T-helper 9 cell (primary cell): ENCODE results near the gene SH2D1A.
"Not testable (repeated sequence)": the region's sequence is repeated elsewhere in the genome, so short reads cannot be mapped to it uniquely, and the experiment has no call there.

ENCODE experiments used
- DNase-seq: peaks from one replicate; pipeline ENCODE4 v3.0.0-alpha.2; 2020
- total RNA-seq, 2 donors: gene quantifications; one replicate each; lab custom pipeline; 2026; lab: John Stamatoyannopoulos, UW

Gene SH2D1A
- 59.6 to 86.4 reads per million in 2 donors for total RNA-seq

DNA sequence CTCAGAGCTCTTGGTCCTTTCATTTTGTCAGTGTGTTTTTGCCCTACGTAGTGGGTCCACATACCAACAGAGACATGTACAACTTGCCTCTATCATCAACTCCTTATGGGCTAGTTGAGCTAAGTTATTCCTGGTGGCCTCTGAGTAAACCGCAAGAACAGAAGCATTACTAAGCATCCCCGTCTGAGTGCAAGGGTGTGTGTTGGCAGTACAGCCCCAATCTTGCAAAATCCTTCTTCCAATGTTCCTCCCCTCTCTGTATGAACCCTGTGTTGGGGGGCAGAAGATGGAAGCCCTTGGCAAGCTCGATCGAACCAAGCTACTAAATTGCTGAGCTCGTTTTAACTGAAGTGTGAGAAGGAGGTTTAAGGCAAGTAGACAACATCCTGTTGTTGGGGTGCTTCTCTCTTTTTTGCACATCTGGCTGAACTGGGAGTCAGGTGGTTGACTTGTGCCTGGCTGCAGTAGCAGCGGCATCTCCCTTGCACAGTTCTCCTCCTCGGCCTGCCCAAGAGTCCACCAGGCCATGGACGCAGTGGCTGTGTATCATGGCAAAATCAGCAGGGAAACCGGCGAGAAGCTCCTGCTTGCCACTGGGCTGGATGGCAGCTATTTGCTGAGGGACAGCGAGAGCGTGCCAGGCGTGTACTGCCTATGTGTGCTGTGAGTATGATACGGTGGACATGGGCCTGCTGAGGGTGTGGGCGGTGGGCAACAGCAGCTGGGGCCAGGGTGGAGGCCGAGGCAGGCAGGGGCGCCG lies at the start of gene SH2D1A:
Gene SH2D1A (plus strand): TSS at position 447 of the 760 bp plus-strand sequence. CDS start 80 bp downstream, at position 527.
- DNase-seq, result no peak

DNA sequence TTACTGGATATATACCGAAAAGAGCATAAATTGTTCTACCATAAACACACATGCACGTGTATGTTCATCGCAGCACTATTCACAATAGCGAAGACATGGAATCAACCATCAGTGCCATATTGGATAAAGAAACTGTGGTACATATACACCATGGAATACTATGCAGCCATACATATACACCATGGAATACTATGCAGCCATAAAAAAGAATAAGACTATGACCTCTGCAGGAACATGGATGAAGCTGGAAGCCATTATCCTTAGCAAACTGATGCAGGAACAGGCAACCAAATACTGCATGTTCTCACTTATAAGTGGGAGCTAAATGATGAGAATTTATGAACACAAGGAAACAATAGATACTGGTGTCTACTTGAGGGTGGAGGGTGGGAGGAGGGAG lies 47.0 kb upstream of the SH2D1A start:
- DNase-seq, result not testable (repeated sequence)

DNA sequence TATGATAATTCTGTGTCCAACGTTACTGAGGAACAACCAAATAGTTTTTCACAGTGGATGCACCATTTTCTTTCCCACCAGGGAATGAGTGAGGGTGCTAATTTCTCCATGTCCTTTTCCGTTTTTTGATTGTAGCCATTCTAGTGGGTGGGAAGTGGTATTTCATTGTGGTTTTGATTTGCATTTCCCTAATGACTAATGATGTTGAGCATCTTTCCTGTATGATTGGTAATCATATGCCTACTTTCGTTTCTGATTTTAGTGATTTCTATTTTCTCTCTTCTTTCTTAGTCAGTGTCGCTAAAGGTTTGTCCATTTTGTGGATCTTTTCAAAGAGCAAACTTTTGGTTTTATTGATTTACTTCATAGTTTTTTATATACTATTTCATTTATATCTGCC lies 46.0 kb upstream of the SH2D1A start:
- no peak for DNase-seq

DNA sequence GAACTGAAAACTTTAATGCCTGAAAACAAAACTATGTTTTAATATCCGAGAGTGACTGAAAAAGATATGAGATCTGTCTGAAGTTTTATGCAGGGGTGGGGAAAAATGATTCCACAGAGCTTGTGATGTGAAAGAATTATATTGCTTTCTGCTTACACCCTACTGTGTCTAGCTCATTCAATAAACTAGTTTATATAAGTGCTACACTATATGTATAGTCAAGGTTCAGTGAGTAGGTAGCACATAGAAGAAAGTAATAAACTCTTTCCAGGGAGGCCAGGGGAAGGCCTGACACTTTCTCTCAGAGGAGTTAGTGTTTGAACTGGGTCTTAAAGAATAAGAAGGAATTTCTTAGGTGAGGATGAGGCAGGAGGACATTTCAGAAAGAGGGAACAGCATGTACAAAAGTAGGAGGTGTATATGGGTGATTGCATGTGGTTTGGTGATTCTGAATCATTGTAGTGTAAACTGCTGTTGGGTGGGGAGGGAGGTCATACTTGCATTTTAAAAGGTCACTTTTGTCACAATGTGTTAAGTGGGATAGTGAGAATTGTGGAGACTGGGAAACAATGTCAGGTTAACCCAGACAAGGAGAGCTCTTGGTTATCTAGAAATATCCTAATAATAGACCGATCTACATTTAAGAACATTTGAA lies 39.0 kb upstream of the SH2D1A start:
- no peak for DNase-seq

DNA sequence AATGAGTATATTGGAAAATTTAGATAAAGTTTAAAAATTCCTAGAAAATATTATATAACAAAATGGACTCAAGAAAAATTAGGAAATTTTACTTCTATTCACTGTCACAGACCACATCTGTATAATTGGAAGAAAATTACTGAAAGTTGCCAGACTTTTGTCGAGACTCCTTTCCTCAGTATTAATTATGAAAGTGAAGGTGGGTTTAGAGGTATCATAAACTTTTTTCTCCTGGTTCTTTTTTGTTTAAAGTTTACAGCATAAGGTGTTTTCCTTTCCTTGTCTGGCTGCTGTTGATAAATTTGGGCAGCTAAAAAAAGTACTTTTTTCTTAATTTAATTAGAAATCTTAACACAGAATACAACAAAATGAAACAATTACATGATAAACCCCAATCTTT lies 20.6 kb upstream of the SH2D1A start:
- DNase-seq, result no peak

DNA sequence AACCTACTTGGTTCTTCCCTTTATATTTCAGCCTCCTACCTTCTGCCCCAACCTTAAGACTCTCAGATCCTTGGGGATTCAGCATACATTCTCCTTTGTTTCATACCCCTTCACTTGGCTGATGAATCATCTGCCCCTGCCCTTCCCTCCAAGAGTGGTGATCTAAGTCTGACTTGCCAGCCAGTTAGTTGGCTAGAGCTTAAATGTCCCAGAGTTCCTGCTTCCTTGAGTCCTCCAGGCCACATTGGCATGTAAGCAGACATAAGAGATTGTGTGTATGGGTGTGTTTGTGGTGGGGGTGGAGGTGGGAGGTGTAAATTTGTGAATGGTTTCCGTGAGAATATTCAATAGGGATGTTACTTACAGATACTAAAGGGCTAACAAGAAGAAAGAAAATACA lies 17.6 kb upstream of the SH2D1A start:
- no peak for DNase-seq

DNA sequence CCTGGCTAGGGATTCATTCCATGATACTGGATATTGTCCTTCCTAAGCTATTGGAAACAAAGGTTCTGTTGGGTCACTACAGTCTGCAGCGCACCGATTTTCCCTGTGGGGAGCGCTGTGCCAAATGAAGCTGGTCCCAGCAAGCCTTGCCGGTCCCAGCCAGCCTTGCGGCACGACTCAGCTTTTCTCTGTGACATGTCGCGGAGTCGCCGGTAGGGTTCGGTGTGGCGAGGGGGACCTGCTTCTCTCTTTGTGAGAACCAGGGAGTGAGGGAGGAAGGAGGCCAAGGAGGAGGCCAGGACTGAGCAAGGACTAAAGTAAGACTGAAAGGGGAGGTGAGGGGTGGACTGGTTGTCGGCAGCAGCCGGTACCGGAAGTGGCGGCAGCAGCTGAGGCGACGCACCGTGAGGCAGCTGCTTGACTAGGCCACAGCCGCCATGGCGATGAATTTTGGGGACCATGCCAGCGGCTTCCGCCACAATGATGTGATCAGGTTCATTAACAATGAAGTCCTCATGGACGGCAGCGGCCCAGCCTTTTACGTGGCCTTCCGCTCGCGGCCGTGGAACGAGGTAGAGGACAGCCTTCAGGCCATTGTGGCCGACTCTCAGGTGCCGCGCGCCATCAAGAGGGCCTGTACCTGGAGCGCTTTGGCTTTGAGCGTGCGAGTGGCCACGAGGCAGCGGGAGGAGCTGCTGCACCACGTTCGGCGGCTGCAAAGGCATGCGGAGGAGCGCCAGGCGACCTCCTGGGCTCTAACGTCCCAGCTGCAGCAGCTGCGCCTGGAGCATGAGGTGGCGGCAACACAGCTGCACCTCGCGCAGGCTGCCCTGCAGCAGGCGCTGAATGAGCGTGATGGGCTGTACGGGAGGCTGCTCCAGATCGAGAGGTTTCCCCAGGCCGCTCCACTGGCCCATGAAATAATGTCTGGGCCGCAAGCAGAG lies 13.6 kb upstream of the SH2D1A start, which contains the start of gene TEX13D:
Gene TEX13D (plus strand): TSS at position 180 of the 944 bp plus-strand sequence. CDS start 258 bp downstream, at position 438.
- DNase-seq, result no peak

DNA sequence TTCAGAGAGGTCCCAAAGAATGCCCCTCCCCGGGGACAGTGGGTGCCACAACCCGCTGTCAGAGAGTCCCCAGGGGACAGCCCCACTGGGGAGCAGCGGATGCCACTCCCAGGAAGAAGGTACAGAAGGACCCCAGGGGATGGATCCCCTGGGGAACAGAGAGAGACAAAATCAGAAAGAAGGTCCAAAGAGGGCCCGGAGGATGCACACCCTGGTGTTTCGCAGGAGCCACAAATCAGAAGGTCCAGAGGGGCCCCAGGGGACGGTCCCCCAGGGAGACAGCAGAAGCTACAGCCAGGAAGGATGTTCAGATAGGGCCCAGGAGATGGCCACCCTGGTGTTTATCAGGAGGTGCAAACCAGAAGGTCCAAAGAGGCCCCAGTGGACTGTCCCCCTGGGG lies 12.5 kb upstream of the SH2D1A start:
- no peak for DNase-seq

DNA sequence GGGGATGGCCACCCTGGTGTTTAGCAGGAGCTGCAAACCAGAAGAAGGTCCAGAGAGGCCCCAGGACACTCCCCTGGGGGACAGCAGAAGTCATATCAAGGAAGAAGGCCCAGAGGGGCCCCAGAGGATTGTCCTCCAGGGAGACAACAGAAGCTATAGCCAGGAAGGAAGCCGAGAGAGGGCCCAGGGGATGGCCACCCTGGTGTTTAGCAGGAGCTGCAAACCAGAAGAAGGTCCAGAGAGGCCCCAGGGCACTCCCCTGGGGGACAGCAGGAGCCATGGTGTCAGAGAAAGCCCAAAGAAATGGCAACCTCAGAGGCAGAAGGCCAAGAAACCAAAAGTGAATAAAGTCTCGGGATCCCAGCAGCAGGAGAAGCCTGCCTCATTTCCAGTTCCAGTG lies 11.8 kb upstream of the SH2D1A start:
- not testable (repeated sequence) for DNase-seq

DNA sequence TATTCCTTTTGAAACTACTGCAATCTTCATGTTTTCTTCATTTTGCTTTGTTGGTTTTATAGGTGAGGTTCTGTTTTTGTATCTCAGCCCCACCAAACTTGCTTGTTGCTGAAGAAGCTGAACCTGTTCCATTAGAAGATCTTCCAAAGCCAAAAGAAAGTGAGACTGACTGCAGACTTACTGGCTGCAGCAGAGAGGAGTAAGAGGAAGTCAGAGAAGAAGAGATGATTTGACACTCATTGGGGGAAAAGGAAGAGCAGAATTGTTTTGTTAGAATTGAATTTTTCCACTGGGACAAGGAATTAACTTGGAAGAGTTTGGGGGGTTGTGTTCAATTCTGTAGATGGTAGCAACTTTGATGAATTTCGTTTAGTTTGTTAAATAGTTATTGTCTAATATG lies 10.8 kb upstream of the SH2D1A start:
- no peak for DNase-seq

DNA sequence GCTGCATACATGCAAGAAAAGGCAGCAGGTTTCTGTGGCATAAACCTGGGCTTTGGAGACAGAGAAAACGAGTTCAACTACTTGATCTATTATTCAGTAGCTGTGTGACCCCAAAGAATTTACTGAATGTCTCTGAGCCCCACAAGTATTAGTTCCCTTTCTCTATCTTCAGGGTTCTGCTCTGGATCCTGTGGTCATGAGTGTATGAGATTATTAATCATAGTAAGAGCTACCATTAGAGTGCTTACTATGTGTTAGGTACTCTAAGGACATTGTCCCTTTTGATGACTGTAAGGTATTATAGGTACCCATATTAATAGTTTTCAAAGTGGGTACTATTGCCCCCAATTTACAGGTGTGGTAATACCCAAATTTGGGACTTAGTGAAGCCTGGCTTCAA lies 8.4 kb upstream of the SH2D1A start:
- DNase-seq, result no peak

DNA sequence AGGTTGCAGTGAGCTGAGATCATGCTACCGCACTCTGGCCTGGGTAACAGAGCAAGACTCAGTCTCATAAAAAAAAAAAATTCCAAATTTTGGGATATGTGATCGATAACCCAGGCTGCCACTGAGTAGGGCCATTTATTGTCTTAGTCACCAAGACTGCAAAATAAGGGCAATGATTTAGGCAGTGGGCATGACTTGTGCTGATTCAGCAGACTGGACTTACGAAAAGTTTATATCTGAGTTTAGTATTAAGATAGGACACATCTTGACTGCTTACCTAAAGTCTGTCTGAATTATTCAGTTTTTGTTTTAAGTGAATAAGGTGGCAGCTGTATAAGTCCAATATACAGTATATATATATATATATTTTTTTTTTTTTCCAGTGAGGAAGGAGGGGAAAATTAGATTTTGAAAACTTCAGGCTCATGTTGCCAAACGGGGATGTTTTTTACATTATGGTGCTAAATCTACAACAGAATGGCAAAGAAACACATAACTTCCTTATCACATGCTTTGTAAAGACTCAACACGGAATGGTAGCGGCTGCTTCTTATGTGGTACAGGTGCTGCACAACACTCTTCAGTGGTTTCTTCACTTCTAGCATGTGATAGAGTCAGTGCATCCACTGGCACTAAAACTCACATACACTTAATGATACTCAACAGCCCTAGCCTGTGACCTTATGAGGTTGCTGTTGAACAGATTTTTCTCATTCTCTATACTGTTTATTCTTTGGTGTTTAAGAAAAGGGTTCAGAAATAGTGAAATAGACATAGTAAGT lies 7.4 kb upstream of the SH2D1A start:
- no peak for DNase-seq

DNA sequence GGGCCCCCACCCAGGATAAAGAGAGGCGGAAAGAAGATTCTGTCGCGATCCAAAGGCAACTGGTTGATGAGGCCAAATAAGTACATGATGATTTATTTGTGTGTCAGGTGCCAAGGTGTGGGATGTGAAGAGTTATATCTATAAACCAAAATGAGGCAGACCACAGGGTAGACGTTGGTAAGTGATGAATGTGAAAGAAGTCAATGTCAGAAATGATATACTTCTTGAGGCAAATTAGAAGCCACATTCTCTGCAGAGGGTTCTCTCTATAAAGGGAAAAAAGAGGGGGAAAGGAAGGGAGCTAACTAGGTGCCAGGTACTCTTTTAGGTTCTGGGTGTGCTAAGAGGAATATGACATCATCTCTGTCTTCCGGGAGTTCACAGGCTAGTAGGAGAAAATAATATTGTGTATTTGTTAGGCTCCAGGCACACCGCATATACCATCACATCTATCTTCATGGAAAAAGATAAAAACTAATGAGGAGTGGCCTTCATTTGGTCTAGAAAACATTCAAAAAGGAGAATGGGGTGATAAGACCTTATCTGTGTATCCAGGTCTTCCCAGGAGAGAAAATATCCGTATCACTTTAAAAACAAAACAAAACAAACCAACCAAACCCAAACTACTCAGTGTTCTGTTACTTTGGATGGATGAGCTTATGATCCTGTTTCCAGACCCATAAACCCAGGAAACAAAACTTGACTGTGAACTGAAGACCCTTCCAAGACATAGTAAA lies 4.8 kb upstream of the SH2D1A start:
- DNase-seq, result no peak

DNA sequence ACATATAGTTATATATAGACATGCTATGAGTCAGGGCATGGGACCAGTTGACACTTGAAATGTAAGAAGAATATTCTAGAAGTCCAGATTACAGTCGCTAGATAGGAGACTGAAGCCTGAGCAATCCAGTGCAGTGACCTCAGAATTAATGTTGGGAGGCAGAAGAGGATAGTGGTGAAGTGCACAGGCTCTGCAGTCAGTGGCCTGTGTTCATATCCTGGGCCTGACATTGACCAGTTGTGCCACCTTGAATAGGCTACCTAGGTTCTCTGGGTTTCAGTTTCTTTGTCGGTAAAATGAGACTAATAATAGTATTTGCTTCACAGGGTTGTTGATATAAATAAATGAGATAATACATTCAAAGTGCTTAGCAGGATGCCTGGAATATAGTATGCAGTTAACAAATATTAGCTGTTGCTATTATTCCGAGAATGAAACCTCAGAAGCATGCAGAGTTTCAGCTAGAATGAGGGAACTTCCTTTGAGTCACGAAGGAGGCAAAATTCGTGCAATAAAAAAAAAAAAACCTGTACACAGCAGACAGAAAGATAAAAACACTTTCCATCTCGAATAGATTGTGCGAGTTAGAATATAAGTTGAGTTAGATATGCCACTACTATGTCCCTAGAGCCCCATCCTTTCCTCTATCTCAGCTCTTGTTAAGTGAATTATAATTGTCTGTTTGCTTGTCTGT lies 4.0 kb upstream of the SH2D1A start:
- DNase-seq, result no peak

DNA sequence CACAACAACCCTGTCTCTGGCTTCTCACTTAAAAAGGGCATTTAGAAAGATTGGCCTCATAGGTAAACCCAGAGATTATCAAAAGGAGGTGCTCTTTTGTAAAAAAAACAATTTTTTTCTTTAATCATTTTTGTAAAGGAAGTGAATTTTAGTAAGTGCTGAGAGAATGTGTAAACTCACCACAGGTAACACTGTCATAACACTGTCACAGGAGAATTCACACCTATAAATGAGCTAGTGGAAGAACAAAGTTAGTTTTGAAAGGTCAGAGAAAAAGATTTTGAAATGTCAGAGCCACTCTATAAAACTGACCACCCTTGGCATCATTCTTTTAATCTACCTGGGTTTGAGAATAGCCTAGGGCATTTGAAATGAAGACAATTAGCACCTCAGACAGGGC lies 3.3 kb upstream of the SH2D1A start:
- DNase-seq, result no peak

DNA sequence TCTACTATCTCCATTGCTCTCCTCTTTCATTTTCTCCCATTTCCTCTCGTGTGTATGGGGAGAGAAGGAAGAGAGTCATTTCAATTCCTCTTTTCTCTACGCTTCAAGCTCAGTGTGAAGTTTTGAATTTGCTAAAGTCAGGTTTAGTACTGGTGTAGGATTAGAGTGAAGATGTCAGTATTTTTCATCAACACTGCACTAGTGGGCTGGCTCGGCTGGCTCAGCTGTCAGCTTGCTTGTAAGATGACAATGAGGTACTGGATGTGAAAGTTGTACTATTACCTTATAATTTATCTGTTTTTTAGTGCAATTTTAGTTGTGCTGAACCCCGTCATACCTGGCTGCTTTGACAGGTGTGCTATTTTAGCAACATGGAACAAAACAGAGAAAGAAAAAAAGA lies 2.1 kb upstream of the SH2D1A start:
- no peak for DNase-seq

DNA sequence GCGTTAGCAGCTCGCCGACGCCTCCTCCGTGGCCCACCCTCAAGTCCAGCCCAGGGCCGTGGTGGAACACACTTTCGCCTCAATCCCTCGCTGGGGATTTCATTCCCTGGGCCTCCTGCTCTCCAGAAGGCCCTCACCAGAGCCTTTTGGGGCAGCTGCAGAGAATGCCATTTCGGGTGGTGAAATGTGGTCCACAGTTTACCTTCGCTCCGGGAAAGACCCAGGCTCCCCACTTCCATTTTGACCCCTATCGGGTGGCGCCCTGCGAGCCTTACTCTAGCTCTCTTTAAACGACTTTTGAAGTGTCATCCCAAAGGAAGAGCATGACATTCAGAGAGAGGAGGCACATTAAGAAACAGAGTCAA lies 496 bp downstream of the SH2D1A start:
- no peak for DNase-seq

DNA sequence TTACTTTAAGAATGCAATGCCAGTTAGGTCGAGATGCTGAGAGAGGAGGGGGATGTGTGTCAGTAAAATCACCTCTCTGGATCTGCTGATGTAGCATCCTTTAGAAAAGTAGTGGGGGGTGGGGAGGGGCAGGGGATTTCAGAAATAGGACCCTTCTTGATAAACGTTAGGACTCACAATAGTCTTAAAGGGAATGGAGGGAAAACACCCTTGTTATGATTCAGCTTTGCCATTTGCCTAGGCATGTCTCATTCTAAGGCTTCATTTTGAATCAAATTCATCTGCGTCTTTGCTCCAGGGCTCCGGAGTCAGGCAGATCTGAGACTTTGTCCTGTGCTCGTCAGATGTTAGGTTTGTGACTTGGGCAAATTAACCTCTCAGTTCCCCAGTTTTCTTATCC lies 879 bp downstream of the SH2D1A start:
- no peak for DNase-seq

DNA sequence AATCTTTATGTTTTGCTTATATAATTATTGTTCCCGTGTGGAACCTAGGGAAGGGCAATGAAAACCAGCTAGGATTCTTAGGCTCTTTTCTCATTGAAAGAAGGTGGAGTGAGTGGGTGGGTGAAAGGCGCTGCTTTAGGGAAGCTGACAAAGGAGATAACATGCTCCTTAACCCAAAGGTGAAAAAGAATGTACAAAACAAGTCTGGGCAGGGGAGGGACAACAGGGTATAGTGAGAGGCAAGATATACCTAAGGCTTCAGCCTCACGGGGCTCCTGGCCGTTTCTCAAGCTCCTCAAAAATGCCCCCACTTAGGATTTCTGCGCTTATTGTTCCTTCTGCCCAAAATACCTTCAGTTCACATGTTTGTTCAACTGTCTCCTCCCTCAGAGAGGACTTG lies 1.8 kb downstream of the SH2D1A start:
- DNase-seq, result no peak

DNA sequence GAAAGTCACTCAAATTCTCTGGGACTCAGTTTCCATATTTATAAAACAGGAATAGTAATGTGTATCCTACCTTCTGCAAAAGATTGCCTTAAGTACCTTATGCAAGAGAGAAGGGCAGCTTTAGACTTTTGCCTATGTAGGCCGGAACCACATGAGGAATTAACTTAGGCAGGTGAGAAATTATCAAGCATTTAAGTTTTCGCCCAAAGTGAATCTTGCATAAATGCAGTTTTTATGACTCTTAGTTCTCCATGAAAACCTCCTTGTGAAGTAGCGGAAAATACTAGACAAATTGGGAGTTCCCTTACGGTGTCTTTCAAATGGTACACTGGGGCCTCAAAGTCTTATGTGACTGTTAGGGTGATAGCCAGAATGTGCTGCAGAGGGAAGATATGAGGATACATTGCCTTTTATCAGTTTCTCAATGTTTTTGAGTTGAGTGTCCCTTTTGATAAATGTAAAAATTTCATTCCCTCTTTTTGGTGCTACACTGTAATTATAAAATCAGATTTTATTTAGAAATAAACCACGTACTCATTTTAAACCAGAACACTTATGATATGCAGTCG lies 2.6 kb downstream of the SH2D1A start:
- no peak for DNase-seq

DNA sequence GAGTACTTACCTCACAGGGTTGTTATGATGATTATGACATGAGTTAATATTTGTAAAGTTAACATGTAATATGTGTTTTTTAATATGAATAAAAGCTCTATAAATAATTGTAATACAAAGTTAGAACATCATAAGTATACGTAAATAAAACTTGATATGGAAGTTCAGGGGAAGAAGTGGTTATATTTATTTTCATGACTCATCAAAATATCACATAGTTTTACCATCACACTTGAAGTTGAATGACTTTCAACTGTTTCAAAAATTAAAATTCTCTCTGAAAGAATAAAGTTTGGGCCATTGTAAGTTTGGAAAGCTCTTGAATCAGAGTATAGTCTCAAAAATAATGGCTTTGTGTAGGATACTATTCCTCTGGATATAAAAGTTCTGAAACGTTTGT lies 8.3 kb downstream of the SH2D1A start:
- no peak for DNase-seq
